ENCODE measurements around the gene CCR2. TPM values are rescaled to one million over a fixed set of nuclear protein-coding genes. Genes with fewer than 3 reads are reported as not detected.
A peak's percentile ranks its signal among the peaks of the same experiment; 100 is the strongest.

The CCR2 gene
- polyA plus RNA-seq, 1 of the 3 experiments (the other 2 are of a cell fraction), result not detected

DNA sequence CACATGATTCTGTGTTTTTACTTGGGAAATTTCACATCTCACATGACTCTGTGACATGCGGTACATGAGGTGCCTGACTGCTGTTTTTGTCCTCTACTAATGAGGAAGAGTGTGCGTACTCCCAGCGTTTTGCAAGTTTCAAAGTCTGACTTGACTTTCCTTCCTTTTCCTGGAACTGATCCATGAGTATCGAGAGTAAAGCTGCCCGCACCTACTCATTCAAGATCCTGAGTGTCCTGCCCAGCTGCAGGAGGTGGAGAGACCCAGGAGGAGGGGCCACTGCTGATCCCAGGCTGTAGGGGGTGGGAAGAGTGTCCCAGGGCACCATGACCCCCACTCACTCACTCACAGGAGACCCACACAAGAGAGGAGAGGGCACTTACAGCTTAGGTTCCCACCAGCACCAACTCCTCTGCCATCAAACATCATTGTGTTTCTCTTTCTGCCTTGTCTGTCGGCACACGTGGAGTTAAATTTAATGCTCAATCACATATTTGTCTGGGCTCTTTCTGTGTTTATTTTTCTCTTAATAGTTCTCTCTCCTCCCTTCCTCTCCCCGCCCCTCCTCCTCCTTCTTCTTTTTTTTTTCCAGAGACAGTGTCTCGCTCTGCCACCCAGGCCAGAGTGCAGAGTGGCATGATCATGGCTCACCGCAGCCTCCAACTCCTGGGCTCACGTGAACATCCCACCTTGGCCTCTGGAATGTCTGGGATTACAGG is 51.5 kb downstream of the CCR2 start (continued):
- TF ChIP-seq SIN3A (IDR thresholded peaks at IDR 0.05; ENCODE audit: borderline replicate concordance, low read depth, low read length) (no peak), EP300 (IDR thresholded peaks at IDR 0.05; ENCODE audit: borderline replicate concordance in 1 of 2, low read depth in 1 of 2, low read length in 1 of 2) (no peak), ELF1 (IDR thresholded peaks at IDR 0.05) (no peak), TCF12 (IDR thresholded peaks at IDR 0.05) (no peak)
- TF ChIP-seq, protein P1, sequence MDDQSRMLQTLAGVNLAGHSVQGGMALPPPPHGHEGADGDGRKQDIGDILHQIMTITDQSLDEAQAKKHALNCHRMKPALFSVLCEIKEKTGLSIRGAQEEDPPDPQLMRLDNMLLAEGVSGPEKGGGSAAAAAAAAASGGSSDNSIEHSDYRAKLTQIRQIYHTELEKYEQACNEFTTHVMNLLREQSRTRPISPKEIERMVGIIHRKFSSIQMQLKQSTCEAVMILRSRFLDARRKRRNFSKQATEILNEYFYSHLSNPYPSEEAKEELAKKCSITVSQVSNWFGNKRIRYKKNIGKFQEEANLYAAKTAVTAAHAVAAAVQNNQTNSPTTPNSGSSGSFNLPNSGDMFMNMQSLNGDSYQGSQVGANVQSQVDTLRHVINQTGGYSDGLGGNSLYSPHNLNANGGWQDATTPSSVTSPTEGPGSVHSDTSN (IDR thresholded peaks at IDR 0.05), result no peak
- TF ChIP-seq, protein P2, sequence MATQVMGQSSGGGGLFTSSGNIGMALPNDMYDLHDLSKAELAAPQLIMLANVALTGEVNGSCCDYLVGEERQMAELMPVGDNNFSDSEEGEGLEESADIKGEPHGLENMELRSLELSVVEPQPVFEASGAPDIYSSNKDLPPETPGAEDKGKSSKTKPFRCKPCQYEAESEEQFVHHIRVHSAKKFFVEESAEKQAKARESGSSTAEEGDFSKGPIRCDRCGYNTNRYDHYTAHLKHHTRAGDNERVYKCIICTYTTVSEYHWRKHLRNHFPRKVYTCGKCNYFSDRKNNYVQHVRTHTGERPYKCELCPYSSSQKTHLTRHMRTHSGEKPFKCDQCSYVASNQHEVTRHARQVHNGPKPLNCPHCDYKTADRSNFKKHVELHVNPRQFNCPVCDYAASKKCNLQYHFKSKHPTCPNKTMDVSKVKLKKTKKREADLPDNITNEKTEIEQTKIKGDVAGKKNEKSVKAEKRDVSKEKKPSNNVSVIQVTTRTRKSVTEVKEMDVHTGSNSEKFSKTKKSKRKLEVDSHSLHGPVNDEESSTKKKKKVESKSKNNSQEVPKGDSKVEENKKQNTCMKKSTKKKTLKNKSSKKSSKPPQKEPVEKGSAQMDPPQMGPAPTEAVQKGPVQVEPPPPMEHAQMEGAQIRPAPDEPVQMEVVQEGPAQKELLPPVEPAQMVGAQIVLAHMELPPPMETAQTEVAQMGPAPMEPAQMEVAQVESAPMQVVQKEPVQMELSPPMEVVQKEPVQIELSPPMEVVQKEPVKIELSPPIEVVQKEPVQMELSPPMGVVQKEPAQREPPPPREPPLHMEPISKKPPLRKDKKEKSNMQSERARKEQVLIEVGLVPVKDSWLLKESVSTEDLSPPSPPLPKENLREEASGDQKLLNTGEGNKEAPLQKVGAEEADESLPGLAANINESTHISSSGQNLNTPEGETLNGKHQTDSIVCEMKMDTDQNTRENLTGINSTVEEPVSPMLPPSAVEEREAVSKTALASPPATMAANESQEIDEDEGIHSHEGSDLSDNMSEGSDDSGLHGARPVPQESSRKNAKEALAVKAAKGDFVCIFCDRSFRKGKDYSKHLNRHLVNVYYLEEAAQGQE (IDR thresholded peaks at IDR 0.05; ENCODE audit: low read depth, low read length), result no peak
- TF ChIP-seq, protein P3, sequence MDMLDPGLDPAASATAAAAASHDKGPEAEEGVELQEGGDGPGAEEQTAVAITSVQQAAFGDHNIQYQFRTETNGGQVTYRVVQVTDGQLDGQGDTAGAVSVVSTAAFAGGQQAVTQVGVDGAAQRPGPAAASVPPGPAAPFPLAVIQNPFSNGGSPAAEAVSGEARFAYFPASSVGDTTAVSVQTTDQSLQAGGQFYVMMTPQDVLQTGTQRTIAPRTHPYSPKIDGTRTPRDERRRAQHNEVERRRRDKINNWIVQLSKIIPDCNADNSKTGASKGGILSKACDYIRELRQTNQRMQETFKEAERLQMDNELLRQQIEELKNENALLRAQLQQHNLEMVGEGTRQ (IDR thresholded peaks at IDR 0.05; ENCODE audit: borderline replicate concordance, low read depth, low read length), result no peak
- TF ChIP-seq, protein P4, sequence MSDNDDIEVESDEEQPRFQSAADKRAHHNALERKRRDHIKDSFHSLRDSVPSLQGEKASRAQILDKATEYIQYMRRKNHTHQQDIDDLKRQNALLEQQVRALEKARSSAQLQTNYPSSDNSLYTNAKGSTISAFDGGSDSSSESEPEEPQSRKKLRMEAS (IDR thresholded peaks at IDR 0.05; ENCODE audit: low read depth), result no peak

DNA sequence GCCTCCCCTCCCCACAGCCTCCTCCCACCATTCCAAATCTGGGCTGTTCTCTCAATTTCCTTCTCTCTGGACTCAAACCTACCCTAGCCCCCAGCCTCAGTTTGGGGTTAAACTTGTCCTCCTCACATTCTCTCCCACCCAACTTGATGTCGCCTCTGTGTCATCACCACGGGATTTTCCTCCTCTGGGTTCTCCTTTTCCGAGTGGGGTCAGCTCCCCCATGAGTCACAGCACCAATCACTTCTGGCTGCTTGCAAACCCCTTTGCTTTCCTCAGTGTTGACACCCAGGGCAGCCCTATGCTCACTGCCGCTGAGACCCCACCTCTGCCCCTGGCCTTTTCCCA is 52.5 kb downstream of the CCR2 start:
- no peak for DNase-seq
- Histone ChIP-seq H3K36me3 (replicated peaks in 1 of 2; ENCODE audit: control insufficient read depth in 1 of 2, insufficient read depth in 2 of 2, low read length in 1 of 2) (no peaks in the 10 kb centered on the region), H3K4me3 (ENCODE audit: low read depth in 2 of 2, low read length in 1 of 2) (no peak overlapping the region), H3F3A (replicated peaks; ENCODE audit: insufficient read depth) (no peaks in the 10 kb centered on the region), H3K4me1 (ENCODE audit: control insufficient read depth in 1 of 2, insufficient read depth in 2 of 2, low read depth in 1 of 2, low read length in 1 of 2) (no peaks in the 10 kb centered on the region), H3K27ac (ENCODE audit: low read depth in 2 of 2, low read length in 1 of 2) (no peak overlapping the region), H3K9me3 (no peaks in the 10 kb centered on the region), H3K27me3 (ENCODE audit: insufficient read depth) (no peaks in the 10 kb centered on the region; the same call in 1 of the 2 replicates), H2AFZ (ENCODE audit: low read depth) (no peak overlapping the region), H3K4me2 (0 out of 2 replicates have a peak overlapping the region, but pooled peaks have one; percentile 37), H4K20me1 (ENCODE audit: insufficient read depth) (no peaks in the 10 kb centered on the region), H3K79me2 (ENCODE audit: insufficient read depth) (no peaks in the 10 kb centered on the region), H3K9ac (no peak overlapping the region), H3K9me2 (no peaks in the 10 kb centered on the region; the same call in 1 of the 2 replicates)
- POLR2A ChIA-PET, result no interaction called here
- 23% methylated on average over 4 of the region's 4 CpGs for WGBS (ENCODE audit: low lambda C conversion rate)
- no peak for TF ChIP-seq CHD2 (IDR thresholded peaks at IDR 0.05; ENCODE audit: low read length, partially characterized antibody)
- no peak for TF ChIP-seq RFX5 (IDR thresholded peaks at IDR 0.05; ENCODE audit: low read length)
- TF ChIP-seq NFIC (IDR thresholded peaks at IDR 0.05; ENCODE audit: borderline replicate concordance), result no peak
- CTCF ChIA-PET, result interaction anchor here (1.1 to 1.2 kb wide), 2 partner anchors 35 to 82 kb away, joined by 3 to 4 read pairs; partner anchors contain the start of gene CCR5
